HEK293 (cell line): ENCODE measurements around the gene UBTD1.

Experiments
- REST ChIP-seq: fragments of 450-650 bp; formaldehyde crosslinking; IDR thresholded peaks from 2 replicates; pipeline ENCODE4 v1.5.1; 2016; ENCODE audit warnings: missing biosample characterization, missing genetic modification characterization
- ZBTB21 ChIP-seq: fragments of 450-650 bp; formaldehyde crosslinking; IDR thresholded peaks from 2 replicates; pipeline ENCODE4 v1.5.1; 2017; ENCODE audit warnings: missing biosample characterization, missing genetic modification characterization
- ZNF350 ChIP-seq: fragments of 450-650 bp; formaldehyde crosslinking; IDR thresholded peaks from 2 replicates; pipeline ENCODE4 v1.5.0; 2017; ENCODE audit warnings: missing biosample characterization, mild to moderate bottlenecking, missing genetic modification characterization

Gene UBTD1

GRCh38 chr10:97618733-97619132 lies 120.0 kb downstream of the UBTD1 start (continued):
- TF ChIP-seq ZBTB21 (no peak), ZNF350 (tag by site-specific recombination) (no peak), REST (tag by site-specific recombination) (no peak)
- TF ChIP-seq, all 188 proteins: peak for 0
